ENCODE data around the gene ARFGEF2. TPM values are rescaled to one million over a fixed set of nuclear protein-coding genes. Genes with fewer than 3 reads are reported as not detected.
"Not testable (repeated sequence)": the region's sequence is repeated elsewhere in the genome, so short reads cannot be mapped to it uniquely, and the experiment has no call there.

Gene ARFGEF2
- total and polyA plus RNA-seq, 2 donors from 2014 or later, result 7.4 to 36.9 TPM

DNA sequence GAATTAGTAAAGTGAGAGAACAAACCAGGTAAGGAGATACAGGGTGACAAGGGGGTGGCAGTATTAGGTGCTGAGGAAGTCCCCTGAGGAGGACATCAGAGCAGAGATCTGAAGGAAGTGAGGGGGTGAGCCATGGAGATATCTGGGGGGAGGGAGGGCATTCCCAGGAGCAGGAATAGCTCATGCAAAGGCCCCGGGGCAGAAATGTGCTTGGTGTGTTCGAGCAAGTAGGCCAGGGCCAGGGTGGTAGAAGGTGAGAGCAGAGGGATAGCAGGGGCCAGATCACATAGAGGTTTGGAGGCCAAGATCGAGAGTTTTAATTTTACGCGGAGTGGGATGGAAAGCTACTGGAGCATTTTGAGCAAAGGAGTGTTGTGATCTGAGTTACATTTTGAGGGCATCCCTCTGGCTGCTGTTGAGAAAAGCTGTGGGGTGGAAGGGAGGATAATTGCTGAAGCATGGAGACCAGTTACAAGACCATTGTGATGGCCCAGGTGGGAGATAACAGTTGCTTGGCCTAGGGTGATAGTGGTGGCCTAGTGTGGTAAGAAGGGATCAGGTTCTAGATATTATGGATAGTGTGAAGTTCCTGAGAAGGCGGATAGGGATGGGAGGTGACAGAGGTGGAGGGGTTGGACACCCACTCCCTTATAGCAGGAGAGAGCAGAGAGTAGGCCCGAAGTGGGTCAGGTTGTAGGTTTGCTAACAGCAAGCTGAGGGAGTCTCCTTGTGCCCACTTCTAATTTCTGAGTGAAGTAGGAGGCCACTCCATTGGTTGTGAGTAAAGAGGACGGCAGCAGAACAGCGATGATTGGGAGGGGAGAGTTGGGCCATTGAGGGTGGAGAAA lies 10.2 kb downstream of the ARFGEF2 start:
- no peaks in the 10 kb centered on the region for H3K36me3 ChIP-seq (ENCODE audit: control insufficient read depth in 2 of 3, insufficient read depth in 3 of 3, low read length in 3 of 3)
- intact Hi-C loops (cut with DNase I), result no loop called here
- H3K27ac ChIP-seq (ENCODE audit: low read depth in 2 of 2, low read length in 2 of 2), result no peak overlapping the region
- DNase-seq (no peak), FAIRE-seq (no peak)
- H3K9me3 ChIP-seq (ENCODE audit: control insufficient read depth in 2 of 3, insufficient read depth in 1 of 3, low read length in 3 of 3), result no peaks in the 10 kb centered on the region
- TF ChIP-seq, protein P1, sequence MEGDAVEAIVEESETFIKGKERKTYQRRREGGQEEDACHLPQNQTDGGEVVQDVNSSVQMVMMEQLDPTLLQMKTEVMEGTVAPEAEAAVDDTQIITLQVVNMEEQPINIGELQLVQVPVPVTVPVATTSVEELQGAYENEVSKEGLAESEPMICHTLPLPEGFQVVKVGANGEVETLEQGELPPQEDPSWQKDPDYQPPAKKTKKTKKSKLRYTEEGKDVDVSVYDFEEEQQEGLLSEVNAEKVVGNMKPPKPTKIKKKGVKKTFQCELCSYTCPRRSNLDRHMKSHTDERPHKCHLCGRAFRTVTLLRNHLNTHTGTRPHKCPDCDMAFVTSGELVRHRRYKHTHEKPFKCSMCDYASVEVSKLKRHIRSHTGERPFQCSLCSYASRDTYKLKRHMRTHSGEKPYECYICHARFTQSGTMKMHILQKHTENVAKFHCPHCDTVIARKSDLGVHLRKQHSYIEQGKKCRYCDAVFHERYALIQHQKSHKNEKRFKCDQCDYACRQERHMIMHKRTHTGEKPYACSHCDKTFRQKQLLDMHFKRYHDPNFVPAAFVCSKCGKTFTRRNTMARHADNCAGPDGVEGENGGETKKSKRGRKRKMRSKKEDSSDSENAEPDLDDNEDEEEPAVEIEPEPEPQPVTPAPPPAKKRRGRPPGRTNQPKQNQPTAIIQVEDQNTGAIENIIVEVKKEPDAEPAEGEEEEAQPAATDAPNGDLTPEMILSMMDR (IDR thresholded peaks at IDR 0.05; ENCODE audit: borderline replicate concordance, extremely low read depth, insufficient read depth), result no peak
- H3K9ac ChIP-seq (ENCODE audit: low read length in 3 of 3), result no peak overlapping the region
- no peak overlapping the region for H3K4me3 ChIP-seq (ENCODE audit: low read length in 3 of 3)
- no peaks in the 10 kb centered on the region for H3K27me3 ChIP-seq (ENCODE audit: control insufficient read depth, insufficient read depth, low read length)
- peaks cover 0 to 19% (median 13%) of the 10 kb centered on the region in 3 donors for H3K4me1 ChIP-seq (ENCODE audit: control insufficient read depth in 2 of 3, insufficient read depth in 2 of 3, low read depth in 1 of 3, low read length in 3 of 3)

DNA sequence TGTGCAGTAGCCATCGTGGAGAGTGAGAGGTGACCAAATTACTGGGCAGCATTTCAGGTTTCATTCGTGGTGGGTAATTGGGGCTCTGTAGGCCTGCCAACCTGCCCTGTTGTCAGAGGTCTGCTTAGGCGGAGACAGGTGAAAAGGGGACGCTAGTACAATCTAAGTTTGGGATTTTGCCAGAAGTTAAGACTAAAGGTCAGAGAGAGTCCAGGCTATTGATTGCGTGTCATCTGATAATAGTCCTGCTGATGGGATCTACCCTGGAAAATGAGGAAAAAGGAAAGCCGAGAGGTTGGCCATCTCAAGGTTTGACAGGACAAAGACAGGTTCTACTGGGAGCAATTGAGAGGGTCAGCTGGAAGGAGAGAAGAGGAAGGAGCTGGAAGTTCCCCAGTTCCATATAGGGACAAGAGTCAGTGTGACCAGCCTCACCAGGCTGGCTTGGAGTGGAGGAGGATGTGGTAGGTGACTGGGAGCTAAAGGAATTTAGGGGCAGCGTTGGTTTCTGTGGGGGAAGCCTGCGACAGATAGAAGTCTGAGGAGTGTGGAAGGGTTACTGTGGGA lies 10.9 kb downstream of the ARFGEF2 start:
- intact Hi-C loops (cut with DNase I), result no loop called here
- TF ChIP-seq, protein P1 (IDR thresholded peaks at IDR 0.05; ENCODE audit: borderline replicate concordance, extremely low read depth, insufficient read depth), result no peak
- Histone ChIP-seq H3K9ac (ENCODE audit: low read length in 3 of 3) (no peak overlapping the region), H3K27me3 (ENCODE audit: control insufficient read depth, insufficient read depth, low read length) (no peaks in the 10 kb centered on the region), H3K27ac (ENCODE audit: low read depth in 2 of 2, low read length in 2 of 2) (no peak overlapping the region), H3K9me3 (ENCODE audit: control insufficient read depth in 2 of 3, insufficient read depth in 1 of 3, low read length in 3 of 3) (no peaks in the 10 kb centered on the region), H3K4me1 (ENCODE audit: control insufficient read depth in 2 of 3, insufficient read depth in 2 of 3, low read depth in 1 of 3, low read length in 3 of 3) (peaks cover 0 to 19% (median 13%) of the 10 kb centered on the region in 3 donors), H3K4me3 (ENCODE audit: low read length in 3 of 3) (no peak overlapping the region), H3K36me3 (ENCODE audit: control insufficient read depth in 2 of 3, insufficient read depth in 3 of 3, low read length in 3 of 3) (no peaks in the 10 kb centered on the region)
- DNase-seq, result no peak
- no peak for FAIRE-seq

DNA sequence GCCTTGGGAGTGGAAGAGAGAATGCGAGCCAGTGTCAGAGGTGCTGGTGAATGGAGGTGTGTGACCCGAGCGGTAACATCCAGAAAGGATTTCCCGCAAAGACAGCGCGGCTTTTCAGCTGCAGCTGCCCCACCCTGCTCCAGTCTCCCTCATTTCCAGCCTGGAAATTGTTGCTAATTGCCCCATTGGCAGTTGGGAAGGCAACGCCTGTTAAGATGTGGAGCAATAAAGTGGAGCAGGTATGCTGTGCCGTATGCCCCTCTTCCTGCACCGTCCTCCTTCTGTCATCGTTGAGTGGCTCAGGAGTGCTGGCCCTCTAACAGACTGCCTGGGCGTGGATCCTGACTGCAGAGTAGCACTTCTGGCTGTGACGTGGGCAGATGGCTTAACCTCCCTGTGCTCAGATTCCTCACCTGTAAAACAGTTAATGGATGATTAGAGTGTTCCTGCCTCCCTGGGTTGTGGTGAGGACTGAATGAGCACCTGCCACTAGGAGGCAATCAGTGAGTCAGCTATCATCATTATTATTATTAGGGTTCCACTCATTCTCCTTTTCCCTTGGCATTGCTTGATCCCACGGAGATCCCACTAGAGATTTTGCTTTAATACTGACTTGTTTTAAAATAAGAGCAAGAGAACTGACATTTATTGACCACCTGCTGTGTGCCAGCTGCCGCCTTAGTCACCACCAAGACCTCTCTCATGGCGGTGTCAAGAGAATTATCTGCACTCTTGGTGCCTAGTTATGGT lies 11.7 kb downstream of the ARFGEF2 start:
- peak overlapping the region in 1 of 2 donors; percentile 17 for H3K27ac ChIP-seq (ENCODE audit: low read depth in 2 of 2, low read length in 2 of 2)
- intact Hi-C loops (cut with DNase I), result no loop called here
- H3K4me1 ChIP-seq (ENCODE audit: control insufficient read depth in 2 of 3, insufficient read depth in 2 of 3, low read depth in 1 of 3, low read length in 3 of 3), result peaks cover 0 to 19% (median 13%) of the 10 kb centered on the region in 3 donors
- H3K36me3 ChIP-seq (ENCODE audit: control insufficient read depth in 2 of 3, insufficient read depth in 3 of 3, low read length in 3 of 3), result no peaks in the 10 kb centered on the region
- H3K27me3 ChIP-seq (ENCODE audit: control insufficient read depth, insufficient read depth, low read length), result no peaks in the 10 kb centered on the region
- no peak for FAIRE-seq
- H3K9ac ChIP-seq (ENCODE audit: low read length in 3 of 3), result no peak overlapping the region
- H3K4me3 ChIP-seq (ENCODE audit: low read length in 3 of 3), result no peak overlapping the region
- no peak for DNase-seq
- no peaks in the 10 kb centered on the region for H3K9me3 ChIP-seq (ENCODE audit: control insufficient read depth in 2 of 3, insufficient read depth in 1 of 3, low read length in 3 of 3)
- TF ChIP-seq, protein P1 (IDR thresholded peaks at IDR 0.05; ENCODE audit: borderline replicate concordance, extremely low read depth, insufficient read depth), result no peak

DNA sequence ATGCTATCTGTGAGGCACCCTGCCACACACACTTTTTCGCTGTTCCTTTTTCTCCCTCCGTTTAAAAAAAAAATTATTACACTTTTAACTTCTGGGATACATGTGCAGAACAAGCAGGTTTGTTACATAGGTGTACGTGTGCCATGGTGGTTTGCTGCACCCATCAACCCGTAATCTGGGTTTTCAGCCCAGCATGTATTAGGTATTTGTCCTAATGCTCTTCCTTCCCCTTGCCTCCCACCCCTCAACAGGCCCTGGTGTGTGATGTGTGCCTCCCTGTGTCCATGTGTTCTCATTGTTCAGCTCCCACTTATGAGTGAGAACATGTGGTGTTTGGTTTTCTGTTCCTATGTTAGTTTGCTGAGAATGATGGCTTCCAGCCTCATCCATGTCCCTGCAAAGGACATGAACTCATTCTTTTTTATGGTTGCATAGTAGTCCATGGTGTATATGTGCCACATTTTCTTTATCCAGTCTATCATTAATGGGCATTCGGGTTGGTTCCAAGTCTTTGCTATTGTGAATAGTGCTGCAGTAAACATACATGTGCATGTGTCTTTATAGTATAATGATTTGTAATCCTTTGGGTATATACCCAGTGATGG lies 12.9 kb downstream of the ARFGEF2 start:
- H3K9ac ChIP-seq (ENCODE audit: low read length in 3 of 3); intact Hi-C loops (cut with DNase I); DNase-seq; H3K27ac ChIP-seq (ENCODE audit: low read depth in 2 of 2, low read length in 2 of 2); H3K27me3 ChIP-seq (ENCODE audit: control insufficient read depth, insufficient read depth, low read length); H3K36me3 ChIP-seq (ENCODE audit: control insufficient read depth in 2 of 3, insufficient read depth in 3 of 3, low read length in 3 of 3); H3K9me3 ChIP-seq (ENCODE audit: control insufficient read depth in 2 of 3, insufficient read depth in 1 of 3, low read length in 3 of 3); H3K4me3 ChIP-seq (ENCODE audit: low read length in 3 of 3); FAIRE-seq: not testable (repeated sequence)
- H3K4me1 ChIP-seq (ENCODE audit: control insufficient read depth in 2 of 3, insufficient read depth in 2 of 3, low read depth in 1 of 3, low read length in 3 of 3), result peaks cover 0 to 19% (median 13%) of the 10 kb centered on the region in 3 donors

DNA sequence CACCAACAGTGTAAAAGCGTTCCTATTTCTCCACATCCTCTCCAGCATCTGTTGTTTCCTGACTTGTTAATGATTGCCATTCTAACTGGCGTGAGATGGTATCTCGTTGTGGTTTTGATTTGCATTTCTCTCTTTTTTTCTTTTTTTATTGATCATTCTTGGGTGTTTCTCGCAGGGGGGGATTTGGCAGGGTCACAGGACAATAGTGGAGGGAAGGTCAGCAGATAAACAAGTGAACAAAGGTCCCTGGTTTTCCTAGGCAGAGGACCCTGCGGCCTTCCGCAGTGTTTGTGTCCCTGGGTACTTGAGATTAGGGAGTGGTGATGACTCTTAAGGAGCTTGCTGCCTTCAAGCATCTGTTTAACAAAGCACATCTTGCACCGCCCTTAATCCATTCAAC lies 13.5 kb downstream of the ARFGEF2 start:
- H3K4me3 ChIP-seq (ENCODE audit: low read length in 3 of 3); H3K9ac ChIP-seq (ENCODE audit: low read length in 3 of 3); intact Hi-C loops (cut with DNase I); H3K27ac ChIP-seq (ENCODE audit: low read depth in 2 of 2, low read length in 2 of 2); DNase-seq; H3K9me3 ChIP-seq (ENCODE audit: control insufficient read depth in 2 of 3, insufficient read depth in 1 of 3, low read length in 3 of 3); H3K27me3 ChIP-seq (ENCODE audit: control insufficient read depth, insufficient read depth, low read length); FAIRE-seq; H3K36me3 ChIP-seq (ENCODE audit: control insufficient read depth in 2 of 3, insufficient read depth in 3 of 3, low read length in 3 of 3): not testable (repeated sequence)
- peaks cover 0 to 15% (median 7%) of the 10 kb centered on the region in 3 donors for H3K4me1 ChIP-seq (ENCODE audit: control insufficient read depth in 2 of 3, insufficient read depth in 2 of 3, low read depth in 1 of 3, low read length in 3 of 3)
